HEK293 (cell line): ENCODE results near the gene IPO13.

Source experiments
- CTCF ChIP-seq: fragments of 450-650 bp; formaldehyde crosslinking; IDR thresholded peaks from 2 replicates; pipeline ENCODE4 v1.5.1; 2016; ENCODE audit warnings: missing biosample characterization, missing genetic modification characterization
- ZNF148 ChIP-seq: fragments of 450-650 bp; formaldehyde crosslinking; IDR thresholded peaks from 2 replicates; pipeline ENCODE4 v1.5.0; 2017; ENCODE audit warnings: missing biosample characterization, missing genetic modification characterization, borderline replicate concordance
- ZNF670 ChIP-seq: fragments of 450-650 bp; formaldehyde crosslinking; IDR thresholded peaks from 2 replicates; pipeline ENCODE4 v1.5.1; 2016; ENCODE audit warnings: missing biosample characterization, missing genetic modification characterization, low read depth

DNA sequence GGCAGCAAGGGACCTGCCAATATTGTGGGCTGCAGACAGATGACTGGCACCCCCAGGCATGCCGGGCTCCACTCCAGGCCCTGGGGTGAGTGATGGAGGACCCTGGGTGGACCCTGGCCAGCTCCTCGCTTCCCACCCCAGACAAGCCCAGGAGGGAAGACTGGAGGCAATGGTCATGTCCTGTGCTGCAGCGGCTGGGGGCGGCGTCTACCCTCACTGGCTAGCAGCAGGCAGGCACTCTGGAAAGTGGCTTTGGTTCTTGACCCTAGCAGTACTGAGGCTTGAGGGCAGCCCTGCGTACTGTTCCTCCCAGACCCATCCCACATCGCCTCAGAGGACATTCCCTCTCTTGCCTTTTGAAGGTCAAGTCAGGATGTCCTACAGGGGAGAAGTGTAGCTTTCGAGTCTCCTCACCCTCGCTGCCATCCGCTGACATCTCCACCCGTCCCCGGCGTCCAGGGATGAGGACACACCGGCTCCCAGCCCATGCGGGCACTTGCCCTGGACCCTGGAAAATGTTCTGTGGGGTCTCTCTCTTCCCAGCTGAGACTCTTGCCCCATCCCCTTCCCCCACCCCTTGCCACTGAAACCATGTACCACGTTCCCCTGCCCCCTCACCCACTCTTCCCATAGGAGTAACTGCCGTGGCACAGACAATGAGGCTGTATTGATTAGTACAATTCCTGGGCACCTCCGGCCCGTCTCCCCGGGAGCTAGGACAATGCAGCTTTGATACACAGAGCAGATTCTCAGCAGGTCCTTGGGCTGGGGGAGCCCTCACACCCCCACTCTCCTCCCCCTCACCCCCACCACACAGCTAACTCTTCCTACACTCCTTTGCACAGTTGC is 69.5 kb downstream of the IPO13 start:
- TF ChIP-seq ZNF670 (no peak), ZNF148 (tag by site-specific recombination) (no peak), CTCF (no peak)
